ENCODE data around the gene SEMA3C.

- TF ChIP-seq POLR2A (IDR thresholded peaks at IDR 0.05) (no peak), CTCF (IDR thresholded peaks at IDR 0.05) (no peak)
Observed at GRCh38 chr7:80924090-80924489, 5.2 kb upstream of the SEMA3C start.
